GM18519 (cell line): ENCODE measurements around the gene WWC2.

Source experiments
- ATAC-seq: cut with Tn5 transposase; IDR thresholded peaks from one replicate; pipeline ENCODE4 v1.9.1; 2021; ENCODE audit warnings: mild to moderate bottlenecking, moderate library complexity; ENCODE audit not compliant: unreplicated experiment, low FRiP score

WWC2 gene

DNA sequence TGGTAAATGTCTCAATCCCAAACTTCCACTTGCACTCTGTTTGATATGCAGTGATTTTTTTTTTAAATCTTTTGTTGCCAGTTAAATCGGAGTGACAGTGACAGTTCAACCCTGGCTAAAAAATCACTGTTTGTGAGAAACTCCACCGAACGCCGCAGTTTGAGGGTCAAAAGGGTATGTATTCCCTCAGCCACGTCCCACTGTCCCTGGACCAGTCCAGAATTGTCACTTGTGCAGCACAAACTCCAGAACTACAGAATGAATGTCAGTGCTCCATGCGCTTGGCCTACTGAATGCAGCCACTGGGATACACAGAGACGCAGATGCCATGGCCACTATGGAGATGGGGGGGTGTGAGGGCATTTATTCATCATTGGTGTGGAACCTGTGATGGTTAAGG lies 186.8 kb downstream of the WWC2 start:
- ATAC-seq: no peak

DNA sequence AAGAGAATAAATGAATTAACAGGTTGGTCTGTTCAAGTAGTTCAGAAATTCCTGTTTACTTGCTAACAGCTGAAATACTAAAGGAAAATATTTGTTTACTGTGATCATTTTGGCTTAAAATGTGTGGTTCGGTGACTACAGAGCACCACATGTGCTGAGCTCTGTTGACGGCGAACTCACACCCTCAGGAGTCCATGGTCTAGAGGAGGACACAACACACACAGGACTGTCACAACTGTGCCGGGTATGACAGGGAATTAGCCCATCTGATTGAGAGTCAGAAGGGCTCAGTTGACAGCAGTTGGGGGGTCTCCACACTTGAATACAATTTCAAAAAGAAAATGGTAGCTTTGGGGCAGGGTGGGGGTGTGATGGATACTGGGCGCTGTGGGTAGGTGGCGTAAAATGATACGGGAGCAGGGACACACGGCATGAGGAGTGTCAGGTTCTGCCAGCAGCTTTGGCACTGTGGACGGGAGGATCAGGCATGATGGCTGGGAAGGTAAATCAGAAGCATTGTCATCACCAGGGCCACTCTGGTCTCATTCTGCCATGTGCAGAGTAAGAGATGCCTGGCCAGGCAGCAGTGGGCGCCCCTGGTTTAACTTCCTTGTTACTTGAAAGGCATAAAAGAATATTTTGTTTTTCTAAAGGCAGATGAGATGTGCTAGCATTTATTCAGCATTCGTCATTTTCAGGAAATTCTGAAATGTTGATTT lies 187.7 kb downstream of the WWC2 start:
- ATAC-seq: no peak

DNA sequence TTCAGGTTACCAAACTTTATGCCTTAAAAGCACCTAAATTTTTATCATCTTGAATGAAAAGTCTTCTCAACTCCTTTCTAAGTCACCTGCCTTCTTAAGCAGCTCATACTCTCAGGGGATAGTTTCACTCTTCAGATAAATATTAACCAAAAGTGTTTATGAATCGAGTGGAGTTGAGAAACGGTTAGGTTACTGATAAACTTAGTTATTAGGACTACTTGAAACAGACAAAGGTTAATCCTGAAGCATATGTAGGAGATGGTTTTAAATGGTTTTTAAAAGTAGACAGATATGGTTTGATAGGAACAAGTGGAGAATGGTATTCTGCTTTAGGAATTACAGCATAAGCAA lies 188.2 kb downstream of the WWC2 start:
- no peak for ATAC-seq

DNA sequence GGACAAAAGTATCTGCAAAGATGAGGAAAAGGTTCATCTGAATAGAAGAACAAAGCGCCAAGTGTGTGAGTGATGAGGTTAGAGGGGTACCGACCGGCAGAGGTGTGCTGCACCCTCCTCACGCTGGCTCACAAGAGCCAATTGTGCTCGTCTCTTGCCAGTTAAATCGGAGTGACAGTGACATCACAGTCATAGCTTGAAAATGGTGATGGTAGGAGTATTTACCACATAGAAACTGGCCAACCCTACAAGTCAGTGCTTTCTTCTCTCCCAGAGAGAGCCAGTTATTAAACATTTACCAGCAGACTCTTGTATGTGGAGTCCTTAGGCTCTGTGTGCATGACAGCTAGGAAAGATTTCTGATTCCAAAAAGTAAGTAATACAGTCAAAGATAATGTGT lies 188.6 kb downstream of the WWC2 start:
- ATAC-seq: no peak

DNA sequence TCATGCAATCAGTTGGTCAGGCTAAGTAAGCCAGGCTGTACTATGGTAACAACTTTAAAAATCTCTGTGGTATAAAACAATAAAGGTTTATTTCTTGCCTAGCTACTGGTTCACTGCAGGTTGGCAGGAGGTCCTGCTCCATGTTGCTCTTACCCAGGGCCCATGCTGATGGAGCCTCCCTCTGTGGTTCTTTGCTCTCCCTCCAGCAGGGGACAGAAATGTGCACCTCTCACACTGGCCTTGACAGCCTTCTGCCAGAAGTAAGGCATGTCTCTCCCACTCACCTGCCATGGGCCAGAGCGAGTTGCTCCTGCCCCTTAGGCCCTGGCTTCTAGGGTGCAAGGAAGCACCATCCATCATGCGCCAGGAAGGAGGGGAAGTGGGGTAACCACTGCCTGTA lies 189.9 kb downstream of the WWC2 start:
- no peak for ATAC-seq

DNA sequence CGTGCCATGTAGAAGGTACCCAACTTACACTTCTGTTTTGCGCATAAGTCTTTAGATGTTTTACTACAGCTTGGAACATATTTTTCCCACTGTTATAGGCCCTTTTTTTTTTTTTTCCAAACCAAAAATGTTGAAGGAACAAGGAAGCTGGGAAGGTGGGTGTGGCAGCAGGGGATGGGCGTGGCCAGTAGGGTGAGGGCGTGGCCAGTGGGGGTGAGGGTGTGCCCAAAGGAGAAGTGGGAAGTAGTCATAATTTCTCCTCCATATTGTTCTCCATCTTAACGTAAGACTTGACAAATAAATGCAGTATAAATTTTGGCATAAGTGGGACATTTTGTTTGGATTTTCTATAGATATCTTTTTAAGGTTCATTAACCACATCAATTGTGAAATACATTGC lies 190.6 kb downstream of the WWC2 start:
- no peak for ATAC-seq

DNA sequence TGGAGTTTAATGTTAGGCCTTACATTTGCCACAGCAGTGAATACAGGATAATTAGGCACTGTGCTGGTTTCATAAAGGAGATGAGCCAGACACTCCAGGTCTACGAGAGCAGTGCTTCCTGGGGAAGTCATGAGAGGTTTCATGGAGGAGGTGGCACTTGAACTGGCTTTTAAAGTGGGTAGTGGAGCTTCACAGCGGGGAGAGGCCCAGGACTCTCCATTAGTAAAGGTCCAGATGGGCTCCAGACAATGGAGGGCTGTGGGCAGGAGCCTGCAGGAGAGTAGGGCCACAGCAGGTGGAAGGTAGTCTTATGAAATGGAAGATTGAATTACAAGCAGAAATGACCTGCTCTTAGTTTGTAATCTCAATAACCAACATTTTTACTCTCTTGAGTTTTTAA lies 192.0 kb downstream of the WWC2 start:
- no peak for ATAC-seq

DNA sequence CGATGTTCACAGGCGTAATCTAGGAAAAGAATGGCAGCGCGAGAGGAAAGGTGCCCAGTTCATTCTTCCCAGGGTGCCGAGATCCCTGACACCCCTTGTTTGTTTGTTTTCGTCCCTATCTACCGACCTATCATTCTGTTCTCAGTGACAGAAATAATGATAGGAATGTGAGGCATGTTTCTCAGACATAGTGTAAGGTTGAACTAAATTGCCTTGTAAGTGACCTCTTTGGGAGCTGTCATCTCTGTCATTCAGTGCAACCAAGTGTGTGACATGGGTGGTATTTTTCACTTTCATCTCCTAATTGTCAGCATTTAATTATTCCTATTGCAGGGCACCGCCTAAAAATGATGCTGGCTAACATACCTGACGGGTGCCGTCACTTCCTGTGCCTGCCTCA lies 196.7 kb downstream of the WWC2 start:
- ATAC-seq: no peak

DNA sequence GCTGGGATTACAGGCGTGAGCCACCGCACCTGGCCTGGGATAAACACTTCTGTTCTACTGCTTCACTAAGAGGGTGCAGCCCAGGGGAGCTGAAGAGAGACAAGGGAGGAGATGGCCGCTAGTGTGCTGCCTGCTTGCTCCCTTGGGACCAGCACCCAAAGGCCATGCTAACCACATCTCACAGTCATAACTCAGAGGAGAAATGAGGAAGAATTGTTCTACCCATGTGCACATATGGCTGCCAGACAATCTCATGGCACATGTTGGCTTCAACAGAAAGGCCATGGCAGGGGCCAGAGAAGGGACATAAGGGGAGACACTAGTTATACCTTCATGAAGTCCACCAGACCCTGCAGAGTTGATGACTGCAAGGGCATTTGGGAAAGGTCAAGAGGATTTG lies 198.6 kb downstream of the WWC2 start:
- ATAC-seq: peak; percentile 72

DNA sequence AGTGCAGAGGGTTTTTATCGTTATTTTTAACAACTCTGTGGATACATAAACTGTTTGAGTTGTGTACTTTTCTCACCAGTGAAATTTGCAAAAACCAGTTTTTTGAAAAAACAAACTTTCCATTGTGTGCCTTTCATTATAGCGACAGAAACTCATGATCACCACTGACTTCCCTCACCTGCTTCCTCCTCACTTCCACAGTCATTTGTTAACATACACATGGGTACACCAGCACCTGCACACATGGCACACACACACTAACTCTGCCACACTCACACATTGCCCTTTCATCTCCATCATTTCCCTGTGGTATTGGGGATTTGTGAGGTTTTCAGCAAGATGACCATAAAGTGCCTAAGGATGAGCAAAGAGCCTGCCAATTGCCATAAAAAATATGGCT lies 200.4 kb downstream of the WWC2 start:
- ATAC-seq: no peak

DNA sequence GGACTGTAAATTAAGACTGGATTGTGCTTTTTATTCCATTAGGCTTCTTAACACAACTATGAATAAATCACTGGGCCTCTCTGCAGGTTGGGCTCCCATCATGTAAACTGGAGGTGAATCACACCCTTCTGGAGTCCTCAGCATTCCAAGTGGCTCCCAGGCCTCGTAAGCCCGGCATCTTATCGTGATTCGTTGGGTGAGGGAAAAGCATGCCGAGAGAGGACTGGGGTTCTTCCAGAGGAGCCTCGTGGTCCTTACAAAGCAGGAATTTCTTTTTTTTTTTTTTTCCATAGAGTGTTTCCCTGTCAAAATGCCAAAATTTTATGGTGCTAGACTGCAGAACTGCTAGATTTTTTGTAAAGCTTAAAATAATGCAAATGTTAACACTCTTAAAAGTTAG lies 201.0 kb downstream of the WWC2 start:
- no peak for ATAC-seq

DNA sequence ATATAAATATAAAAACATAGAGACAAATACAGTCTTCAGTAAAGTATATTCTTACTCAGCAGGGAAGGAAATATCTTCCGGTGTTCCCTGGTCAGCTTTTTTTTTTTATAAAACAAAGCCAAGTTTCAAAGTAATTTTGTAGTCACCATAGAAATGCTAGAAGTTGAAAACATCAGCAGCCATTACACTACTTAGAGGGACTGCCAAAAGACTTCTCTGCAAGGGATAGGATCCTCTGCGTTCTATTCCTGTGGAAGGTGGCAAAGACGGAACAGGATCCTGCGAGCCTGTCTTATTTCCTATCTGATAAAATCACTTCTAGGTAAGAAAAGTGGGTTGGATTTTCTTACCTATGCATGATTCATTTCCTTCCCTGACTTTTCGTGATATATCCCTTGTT lies 201.6 kb downstream of the WWC2 start:
- no peak for ATAC-seq

DNA sequence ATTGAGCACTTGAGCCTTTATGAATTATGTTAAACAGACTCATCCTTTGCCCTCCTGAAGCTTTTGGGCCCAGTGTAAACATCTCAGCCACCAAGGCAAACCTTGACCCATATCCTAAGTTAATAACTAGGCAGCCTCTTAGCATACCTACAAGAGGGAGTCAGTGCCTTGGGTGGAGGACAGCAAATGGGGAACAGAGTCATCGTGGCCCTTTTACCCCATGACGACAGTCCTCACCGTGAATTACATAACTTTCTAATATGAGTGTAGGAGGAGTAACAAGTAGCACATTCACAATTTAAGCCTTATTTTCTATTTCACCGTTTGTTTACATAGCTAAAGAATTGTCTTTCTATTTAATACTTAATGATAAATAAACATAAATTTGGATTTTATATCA lies 204.2 kb downstream of the WWC2 start:
- no peak for ATAC-seq

DNA sequence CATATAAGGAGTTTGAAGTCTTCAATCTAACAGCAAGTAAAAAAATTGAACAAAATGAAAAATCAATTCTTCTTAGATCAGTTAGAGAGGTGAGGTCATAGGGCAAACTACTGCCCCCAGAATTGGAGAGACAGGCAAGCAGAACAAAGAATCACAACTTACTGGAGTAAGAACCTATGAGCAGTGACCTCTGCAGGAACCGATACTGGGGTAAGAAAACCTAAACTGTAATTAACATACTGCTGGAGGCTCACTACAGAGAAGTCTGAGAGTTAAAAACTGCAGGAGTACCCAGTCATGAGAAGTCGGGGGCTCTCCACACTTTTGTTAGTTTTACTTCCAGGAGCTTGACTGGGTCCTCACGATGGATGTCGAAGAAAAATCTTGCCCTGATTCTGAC lies 205.0 kb downstream of the WWC2 start:
- no peak for ATAC-seq

DNA sequence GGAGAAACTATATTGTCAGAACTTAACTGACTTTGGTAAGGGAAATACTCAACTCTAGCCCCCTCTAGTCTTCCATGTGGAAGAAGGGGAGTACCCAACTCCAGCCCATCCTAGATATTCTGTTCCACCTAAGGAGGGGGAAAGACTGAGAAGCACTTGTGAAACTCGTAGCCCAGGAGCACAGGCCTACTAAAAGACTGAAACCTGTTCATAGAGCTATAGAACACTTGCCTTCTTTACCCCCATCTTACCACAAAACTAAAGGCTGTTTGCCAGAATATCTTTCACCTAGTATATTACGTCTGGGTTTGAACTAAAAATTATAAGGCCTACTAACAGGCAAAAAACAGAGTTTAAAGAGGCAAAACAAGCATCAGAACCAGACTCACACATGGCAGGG lies 205.5 kb downstream of the WWC2 start:
- no peak for ATAC-seq

DNA sequence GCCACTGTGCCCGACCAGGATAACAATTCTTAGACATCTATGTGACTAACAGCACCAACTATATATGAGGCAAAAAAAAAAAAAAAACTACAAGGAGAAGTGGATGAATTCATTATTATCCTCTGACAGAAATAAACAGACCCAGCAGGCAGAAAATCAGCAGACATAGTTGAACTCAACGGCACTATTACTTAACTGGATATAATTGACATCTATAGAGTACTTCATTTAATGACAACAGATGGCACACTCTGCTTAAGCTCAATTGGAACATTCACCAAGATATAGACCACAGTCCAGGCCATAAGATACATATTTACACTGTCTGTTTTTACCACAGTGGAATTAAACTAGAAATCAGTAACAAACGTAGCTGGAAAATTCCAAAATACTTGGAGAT lies 207.8 kb downstream of the WWC2 start:
- no peak for ATAC-seq

DNA sequence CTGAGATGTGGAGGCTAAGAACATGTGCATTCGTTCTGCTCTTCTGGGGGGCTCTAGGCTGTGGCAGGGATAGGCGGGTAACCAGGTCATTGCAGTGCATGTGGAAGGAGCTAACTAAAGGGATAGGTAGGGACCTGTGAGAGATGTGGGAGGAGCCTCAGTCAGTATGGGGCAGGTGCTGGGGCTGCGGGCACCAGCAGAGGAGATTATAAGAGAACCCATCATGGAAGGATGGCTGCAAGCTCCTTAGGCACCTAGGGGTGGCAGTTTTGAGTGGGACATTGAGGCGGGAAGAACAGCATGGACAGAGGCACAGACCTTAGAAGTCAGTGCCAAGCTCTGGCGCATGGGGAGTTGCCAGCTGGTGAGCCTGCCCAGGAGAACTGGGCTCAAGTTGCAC lies 213.8 kb downstream of the WWC2 start:
- ATAC-seq: no peak

DNA sequence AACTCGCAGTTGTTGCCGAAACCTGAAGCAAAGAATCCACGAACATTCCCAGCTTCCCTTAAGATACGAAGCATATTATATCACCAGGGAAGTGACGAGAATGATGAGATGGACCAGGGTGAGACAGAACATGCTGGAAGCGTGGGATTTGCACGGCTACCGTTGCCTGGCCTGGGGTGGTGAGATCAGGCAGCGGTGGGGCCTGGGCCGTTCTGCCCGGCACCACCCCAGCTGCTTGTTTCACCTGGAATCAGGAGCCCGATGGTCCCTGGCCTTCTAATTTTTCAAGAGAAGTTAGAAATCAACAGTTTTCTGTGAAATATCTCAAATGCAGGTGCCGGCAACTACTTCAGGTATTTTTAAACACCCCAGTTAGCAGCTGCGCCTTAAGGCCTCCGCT lies 215.3 kb downstream of the WWC2 start:
- no peak for ATAC-seq

DNA sequence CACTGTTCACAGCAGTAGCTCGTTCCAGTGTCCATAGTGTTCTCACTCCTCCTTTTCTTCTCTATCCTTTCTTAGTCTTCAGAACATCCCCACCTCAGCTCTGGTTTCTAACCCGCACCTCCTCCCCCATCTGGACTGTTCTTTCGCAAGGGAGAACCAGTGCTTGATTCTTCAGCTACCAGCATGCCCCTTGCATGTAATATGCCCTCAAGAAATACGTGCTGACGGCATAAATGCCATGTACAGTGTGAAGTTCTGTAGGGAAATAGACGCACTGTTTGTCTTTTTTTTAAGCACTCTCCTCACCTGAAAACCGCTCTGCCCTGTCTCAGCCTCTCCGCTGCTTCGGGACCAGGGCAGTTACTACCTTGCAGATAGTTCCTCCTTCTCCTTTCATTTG lies 215.7 kb downstream of the WWC2 start:
- no peak for ATAC-seq

DNA sequence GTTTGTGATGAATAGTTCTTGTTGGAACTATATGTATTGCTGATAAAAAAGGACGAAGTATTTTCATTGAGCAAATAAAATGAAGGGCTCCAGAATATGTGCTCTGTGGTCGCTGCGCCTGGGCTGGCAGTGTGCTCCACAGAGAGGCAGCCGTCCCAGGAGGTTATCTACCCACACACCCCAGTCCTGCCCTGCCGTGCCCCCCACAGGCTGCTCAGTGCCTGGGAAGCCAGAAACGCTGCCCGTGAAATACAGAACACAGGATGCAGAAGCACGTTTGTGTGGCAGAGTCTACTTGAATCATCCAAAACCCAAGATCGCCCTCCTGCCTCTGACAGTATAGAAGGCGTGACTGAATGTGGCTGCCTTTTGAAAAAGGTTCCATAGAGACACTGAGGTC lies 219.6 kb downstream of the WWC2 start:
- ATAC-seq: no peak

DNA sequence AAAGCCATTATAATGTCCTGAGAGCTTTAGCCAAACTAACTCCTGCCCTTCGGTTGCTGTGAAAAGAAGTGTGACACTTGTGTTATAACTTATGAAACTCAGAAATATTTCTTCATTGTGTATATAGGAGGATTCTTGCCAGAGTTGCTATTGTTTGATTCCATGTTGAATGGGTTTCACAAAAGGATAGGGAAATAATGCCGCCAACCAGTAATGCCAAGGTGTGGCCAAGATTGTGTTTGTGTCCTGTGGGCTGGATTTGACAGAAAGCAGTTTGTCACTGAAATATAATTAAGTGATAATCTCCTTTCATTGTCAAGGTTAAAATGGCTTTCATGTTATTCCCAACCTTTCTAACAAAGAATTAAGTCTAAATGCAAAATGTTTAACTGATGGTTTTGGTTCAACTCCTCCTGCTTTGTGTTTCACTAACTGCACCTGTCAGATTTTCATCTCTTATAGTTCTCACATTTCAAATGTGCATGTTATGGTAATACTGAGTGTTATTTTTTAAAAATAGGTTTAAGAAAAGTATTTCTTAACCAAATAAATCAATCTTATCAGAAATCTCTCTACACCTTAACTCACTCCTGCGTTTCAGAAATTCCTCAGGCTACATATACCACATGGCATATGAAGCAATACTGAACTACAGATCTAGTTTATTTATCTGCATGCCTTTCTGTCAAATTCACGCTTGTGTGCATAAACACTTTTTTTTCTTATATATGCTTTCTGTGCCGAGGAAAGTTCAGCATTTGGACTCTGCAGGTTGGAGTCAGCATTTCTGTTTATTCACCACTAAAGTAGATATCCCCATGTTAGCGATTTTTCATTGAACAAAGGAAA lies 221.4 kb downstream of the WWC2 start, which contains the start of gene CLDN22:
Gene CLDN22 (minus strand): TSS at position 66 of the 849 bp plus-strand sequence. CDS start 58 bp downstream, at position 8.
- no peak for ATAC-seq

DNA sequence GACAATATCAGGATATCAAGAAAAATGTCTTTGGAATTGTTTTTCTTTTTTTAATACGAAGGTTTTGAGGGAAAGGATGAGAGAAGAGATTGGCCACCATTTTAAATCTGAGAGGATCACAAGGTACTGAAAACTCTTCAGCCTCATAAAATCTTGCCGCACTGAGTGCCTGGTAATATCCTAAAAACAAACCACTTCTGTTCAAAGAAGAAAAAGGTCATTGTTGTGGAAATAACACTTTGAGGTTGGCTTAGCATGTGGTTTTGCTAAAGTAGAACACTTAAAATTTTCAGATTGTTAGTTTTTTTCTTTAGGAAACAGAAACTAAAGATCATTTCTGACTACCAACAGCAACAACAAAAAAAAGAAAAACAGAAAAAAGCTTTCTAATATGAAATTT lies 222.0 kb downstream of the WWC2 start:
- ATAC-seq: no peak
